ENCODE results near the gene ZCCHC24.

GRCh38 chr10:79372871-79373270, 72.6 kb downstream of the ZCCHC24 start:
- TF ChIP-seq POLR2AphosphoS5 (IDR thresholded peaks at IDR 0.05) = no peak
- TF ChIP-seq CTCF (IDR thresholded peaks at IDR 0.05) = no peak

Data from breast epithelium (tissue), 3 donors.